PC-3 (cell line): ENCODE results near the gene EN2. TPM values are rescaled to one million over a fixed set of nuclear protein-coding genes. Genes with fewer than 3 reads are reported as not detected.
A peak's percentile ranks its signal among the peaks of the same experiment; 100 is the strongest.

Experiments
- ATAC-seq: fragments of 200-7000 bp; cut with Tn5 transposase; 2 replicates; pipeline ENCODE4 v1.9.1; 2020; ENCODE audit warnings: mild to moderate bottlenecking, moderate library complexity
- BruUV-seq: library from RNA; stranded (reverse); fragments of 400-500 nt; replicated peaks from 2 replicates; lab custom pipeline; 2021; lab: Mats Ljungman, UMichigan
- CTCF ChIA-PET: fragments of 300-600 bp; sonication (Branson Sonifier 250); formaldehyde crosslinking; loops from one replicate; lab custom pipeline; 2022; ENCODE audit warnings: antibody characterized with exemption; lab: Charles Lee
- POLR2A ChIA-PET: fragments of 300-600 bp; sonication (Branson Sonifier 250); formaldehyde crosslinking; loops from one replicate; lab custom pipeline; 2022; ENCODE audit warnings: antibody characterized with exemption; ENCODE audit not compliant: unreplicated experiment; lab: Charles Lee
- DNase-seq: peaks from one replicate; pipeline ENCODE4 v3.0.0-alpha.2; 2015
- H2AFZ ChIP-seq: fragments of 300-600 bp; sonication (generic); 2 replicates; pipeline ENCODE4 v1.6.0; 2016; ENCODE audit warnings: antibody characterized with exemption, low read length
- H3F3A ChIP-seq: fragments of 300-600 bp; sonication (generic); one replicate; pipeline ENCODE4 v1.6.0; 2017; ENCODE audit warnings: antibody characterized with exemption, low read length, control low read depth, mild to moderate bottlenecking; ENCODE audit not compliant: unreplicated experiment
- H3K27ac ChIP-seq: fragments of 300-600 bp; sonication (generic); 2 replicates; pipeline ENCODE4 v1.5.1; 2016; ENCODE audit warnings: mild to moderate bottlenecking, low read length
- H3K27me3 ChIP-seq: fragments of 300-600 bp; sonication (generic); 2 replicates; pipeline ENCODE4 v1.6.1; 2016; ENCODE audit warnings: low read length, mixed read lengths
- H3K36me3 ChIP-seq: fragments of 300-600 bp; sonication (generic); 2 replicates; pipeline ENCODE4 v1.6.1; 2016; ENCODE audit warnings: low read depth, mixed run types, low read length, mixed read lengths
- H3K4me1 ChIP-seq: fragments of 300-600 bp; sonication (generic); 2 replicates; pipeline ENCODE4 v1.5.1; 2016; ENCODE audit warnings: low read length; ENCODE audit not compliant: insufficient read depth
- H3K4me2 ChIP-seq: fragments of 300-600 bp; sonication (generic); 2 replicates; pipeline ENCODE4 v1.6.0; 2016; ENCODE audit warnings: low read length
- H3K4me3 ChIP-seq: fragments of 300-600 bp; sonication (generic); 2 replicates; pipeline ENCODE4 v1.5.1; 2016; ENCODE audit warnings: mild to moderate bottlenecking, low read length, mixed read lengths
- H3K79me2 ChIP-seq: fragments of 300-600 bp; sonication (generic); 2 replicates; pipeline ENCODE4 v1.6.1; 2017; ENCODE audit warnings: low read length, mixed read lengths
- H3K9ac ChIP-seq: fragments of 300-600 bp; sonication (generic); 2 replicates; pipeline ENCODE4 v1.6.0; 2016; ENCODE audit warnings: mild to moderate bottlenecking, low read length
- H3K9me2 ChIP-seq: fragments of 300-600 bp; sonication (generic); replicated peaks from 2 replicates; pipeline ENCODE4 v1.6.1; 2016; ENCODE audit warnings: mixed run types, low read length, mixed read lengths
- H3K9me3 ChIP-seq: fragments of 300-600 bp; sonication (generic); 2 replicates; pipeline ENCODE4 v1.6.1; 2016; ENCODE audit warnings: low read length, mixed read lengths
- H4K20me1 ChIP-seq: fragments of 300-600 bp; sonication (generic); 2 replicates; pipeline ENCODE4 v1.6.1; 2016; ENCODE audit warnings: low read length, mixed read lengths
- EZH2 ChIP-seq: fragments of 300-600 bp; sonication (generic); IDR thresholded peaks from one replicate; pipeline ENCODE4 v1.6.1; 2017; ENCODE audit warnings: antibody characterized with exemption, mild to moderate bottlenecking, low read length; ENCODE audit not compliant: unreplicated experiment
- EZH2phosphoT487 ChIP-seq: fragments of 300-600 bp; sonication (generic); IDR thresholded peaks from 2 replicates; pipeline ENCODE4 v1.6.1; 2018; ENCODE audit warnings: mild to moderate bottlenecking, antibody characterized with exemption, low read length, borderline replicate concordance
- intact Hi-C: fragments of 100-400 bp; cut with micrococcal nuclease; formaldehyde crosslinking; loops from 2 replicates; pipeline ENCODE4 v1.9.0; 2023
- total RNA-seq: library from RNA; depleted of rRNA; stranded (reverse); fragments of >200 nt; gene quantifications from 2 replicates; pipeline ENCODE4 v1.2.3, GENCODE V29; 2014
- TF ChIP-seq, protein P1 (sequence below): fragments of 300-600 bp; sonication (generic); conservative IDR thresholded peaks from 2 replicates; pipeline ENCODE4 v1.5.1; 2017; ENCODE audit warnings: antibody characterized with exemption, low read depth, mild to moderate bottlenecking, low read length

Gene EN2
- total RNA-seq, 1 experiment from 2014 or later: 2.3 TPM

DNA sequence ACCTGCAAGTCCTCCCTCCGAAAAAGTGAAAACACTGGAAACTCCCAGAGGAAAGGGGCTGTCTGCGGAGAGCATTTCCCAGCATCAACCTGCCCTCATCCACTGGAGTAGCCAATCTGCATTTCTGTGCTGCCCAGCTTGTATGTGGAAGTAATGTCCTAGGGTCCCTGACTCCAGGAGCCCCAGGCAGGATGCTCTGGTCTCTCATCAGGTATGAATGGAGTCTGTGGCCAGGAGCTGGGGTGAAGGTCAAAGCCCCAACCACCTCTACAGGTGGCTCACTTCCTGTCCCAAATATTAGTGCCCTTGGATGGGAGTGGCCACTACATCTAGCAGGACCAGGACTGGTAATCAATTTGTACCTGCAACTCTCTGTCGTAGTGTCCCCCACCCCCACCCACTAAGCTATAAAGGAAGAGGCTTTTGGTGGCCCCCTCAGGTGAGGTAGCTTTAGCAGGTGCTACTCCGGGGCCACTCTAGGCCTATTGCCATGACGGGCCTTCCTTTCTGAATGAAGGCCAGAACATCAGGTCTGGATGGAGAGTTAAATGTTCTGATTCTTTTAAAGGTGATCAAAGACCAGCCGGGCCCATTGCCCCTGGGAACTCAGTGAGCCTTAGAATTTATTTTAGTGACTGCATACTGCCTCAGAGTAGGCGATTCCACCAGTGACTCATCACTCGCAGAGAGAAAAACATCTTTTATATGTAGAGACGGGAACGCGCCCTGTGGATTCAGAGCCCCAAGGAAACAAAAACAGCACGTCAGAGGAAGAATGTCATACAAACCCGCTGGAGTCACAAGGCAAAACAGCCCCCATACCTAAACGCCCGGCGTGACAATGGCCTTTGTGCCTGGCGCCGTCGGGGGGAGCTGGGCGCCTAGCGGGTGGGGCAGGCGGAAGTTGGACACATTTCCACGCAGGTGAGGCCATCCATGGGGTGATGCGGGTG lies 13.0 kb downstream of the EN2 start:
- BruUV-seq: no TSS peak
- H3K27me3 ChIP-seq: peaks cover 68% of the 10 kb centered on the region
- peak overlapping the region; percentile 47 for H3K4me2 ChIP-seq
- H3K27ac ChIP-seq: no peak overlapping the region
- peaks cover 3% of the 10 kb centered on the region; the same call in 1 of the 2 replicates for H3K4me1 ChIP-seq
- TF ChIP-seq EZH2: no peak
- no peak for TF ChIP-seq EZH2phosphoT487
- TF ChIP-seq, protein P1, sequence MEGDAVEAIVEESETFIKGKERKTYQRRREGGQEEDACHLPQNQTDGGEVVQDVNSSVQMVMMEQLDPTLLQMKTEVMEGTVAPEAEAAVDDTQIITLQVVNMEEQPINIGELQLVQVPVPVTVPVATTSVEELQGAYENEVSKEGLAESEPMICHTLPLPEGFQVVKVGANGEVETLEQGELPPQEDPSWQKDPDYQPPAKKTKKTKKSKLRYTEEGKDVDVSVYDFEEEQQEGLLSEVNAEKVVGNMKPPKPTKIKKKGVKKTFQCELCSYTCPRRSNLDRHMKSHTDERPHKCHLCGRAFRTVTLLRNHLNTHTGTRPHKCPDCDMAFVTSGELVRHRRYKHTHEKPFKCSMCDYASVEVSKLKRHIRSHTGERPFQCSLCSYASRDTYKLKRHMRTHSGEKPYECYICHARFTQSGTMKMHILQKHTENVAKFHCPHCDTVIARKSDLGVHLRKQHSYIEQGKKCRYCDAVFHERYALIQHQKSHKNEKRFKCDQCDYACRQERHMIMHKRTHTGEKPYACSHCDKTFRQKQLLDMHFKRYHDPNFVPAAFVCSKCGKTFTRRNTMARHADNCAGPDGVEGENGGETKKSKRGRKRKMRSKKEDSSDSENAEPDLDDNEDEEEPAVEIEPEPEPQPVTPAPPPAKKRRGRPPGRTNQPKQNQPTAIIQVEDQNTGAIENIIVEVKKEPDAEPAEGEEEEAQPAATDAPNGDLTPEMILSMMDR: no peak
- peak overlapping the region; percentile 38; the same call in 1 of the 2 replicates for H3K4me3 ChIP-seq
- no peaks in the 10 kb centered on the region for H3K36me3 ChIP-seq
- H3K9me2 ChIP-seq: no peaks in the 10 kb centered on the region
- DNase-seq (peak; percentile 56), ATAC-seq (peak; percentile 70)
- ChIA-PET CTCF (no interaction called here), POLR2A (no interaction called here)
- H3K9me3 ChIP-seq: no peaks in the 10 kb centered on the region
- no peaks in the 10 kb centered on the region for H3F3A ChIP-seq
- H2AFZ ChIP-seq: 0 out of 2 replicates have a peak overlapping the region, but pooled peaks have one; percentile 13
- H4K20me1 ChIP-seq: no peaks in the 10 kb centered on the region
- intact Hi-C loops: no loop called here
- no peak overlapping the region for H3K9ac ChIP-seq
- no peaks in the 10 kb centered on the region for H3K79me2 ChIP-seq

DNA sequence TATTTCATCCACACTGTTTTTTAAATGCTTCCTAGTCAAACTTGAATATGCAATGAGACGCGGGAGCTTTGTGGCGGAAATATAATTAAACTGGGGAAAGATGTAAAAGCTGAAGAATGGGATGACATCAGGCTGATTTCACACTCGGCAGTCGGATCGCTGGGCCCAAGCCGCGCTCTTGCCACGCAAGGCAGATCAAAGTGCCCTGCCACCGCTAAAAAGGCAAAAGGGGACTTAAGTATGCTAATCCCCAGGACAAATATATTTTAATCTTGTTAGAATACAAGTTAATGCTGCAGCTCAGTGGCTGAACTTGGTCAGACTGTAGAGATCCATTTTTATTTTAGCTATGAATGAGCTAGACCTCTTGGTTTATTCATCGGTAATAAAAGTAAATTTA lies 13.8 kb downstream of the EN2 start:
- H3K79me2 ChIP-seq: no peaks in the 10 kb centered on the region
- peak overlapping the region; percentile 47 for H3K4me2 ChIP-seq
- H3F3A ChIP-seq: no peaks in the 10 kb centered on the region
- TF ChIP-seq EZH2phosphoT487: no peak
- TF ChIP-seq EZH2: no peak
- TF ChIP-seq, protein P1: no peak
- BruUV-seq: no TSS peak
- POLR2A ChIA-PET: no interaction called here
- intact Hi-C loops: no loop called here
- no peak overlapping the region for H3K9ac ChIP-seq
- CTCF ChIA-PET: interaction anchor here (0.6 kb wide), 1 partner anchor 143 kb away, joined by 3 read pairs; no protein-coding TSS in a partner anchor
- peaks cover 75% of the 10 kb centered on the region for H3K27me3 ChIP-seq
- H3K27ac ChIP-seq: no peak overlapping the region
- ATAC-seq (no peak), DNase-seq (no peak)
- peaks cover 3% of the 10 kb centered on the region; the same call in 1 of the 2 replicates for H3K4me1 ChIP-seq
- H3K36me3 ChIP-seq: no peaks in the 10 kb centered on the region
- 0 out of 2 replicates have a peak overlapping the region, but pooled peaks have one; percentile 13 for H2AFZ ChIP-seq
- no peaks in the 10 kb centered on the region for H3K9me3 ChIP-seq
- H3K9me2 ChIP-seq: no peaks in the 10 kb centered on the region
- no peaks in the 10 kb centered on the region for H4K20me1 ChIP-seq
- H3K4me3 ChIP-seq: peak overlapping the region; percentile 38; the same call in 1 of the 2 replicates

DNA sequence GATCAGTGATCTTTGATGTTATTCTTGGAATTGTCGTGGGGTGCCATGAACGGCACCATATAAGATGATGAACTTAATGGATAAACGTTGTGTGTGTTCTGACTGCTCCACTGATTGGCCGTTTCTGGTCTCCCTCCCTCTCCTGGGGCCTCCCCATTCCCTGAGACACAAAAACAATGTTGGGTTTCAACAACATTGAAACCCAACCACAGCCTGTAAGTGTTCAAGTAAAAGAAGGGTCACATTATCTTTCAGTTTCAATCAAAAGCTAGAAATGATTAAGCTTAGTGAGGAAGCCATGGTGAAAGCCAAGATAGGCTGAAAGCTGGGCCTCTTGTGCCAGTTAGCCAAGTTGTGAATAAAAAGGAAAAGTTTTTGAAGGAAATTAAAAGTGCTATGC lies 19.5 kb downstream of the EN2 start:
- no peak overlapping the region for H3K4me2 ChIP-seq
- no peak overlapping the region for H2AFZ ChIP-seq
- no peaks in the 10 kb centered on the region for H3F3A ChIP-seq
- ChIA-PET POLR2A (no interaction called here), CTCF (no interaction called here)
- no TSS peak for BruUV-seq
- no peaks in the 10 kb centered on the region for H3K9me2 ChIP-seq
- ATAC-seq: no peak
- no peak overlapping the region for H3K9ac ChIP-seq
- no peak overlapping the region for H3K4me3 ChIP-seq
- no peak overlapping the region for H3K27ac ChIP-seq
- H3K36me3 ChIP-seq: no peaks in the 10 kb centered on the region
- intact Hi-C loops: no loop called here
- no peaks in the 10 kb centered on the region for H3K9me3 ChIP-seq
- no peaks in the 10 kb centered on the region for H3K79me2 ChIP-seq
- TF ChIP-seq, protein P1: no peak
- TF ChIP-seq EZH2 (no peak), EZH2phosphoT487 (no peak)
- DNase-seq: no peak
- H4K20me1 ChIP-seq: no peaks in the 10 kb centered on the region
- no peaks in the 10 kb centered on the region for H3K4me1 ChIP-seq
- peaks cover 82% of the 10 kb centered on the region for H3K27me3 ChIP-seq
